ENCODE measurements around the gene WDR75. TPM values are rescaled to one million over a fixed set of nuclear protein-coding genes. Genes with fewer than 3 reads are reported as not detected.

WDR75 gene
- total RNA-seq, 4 donors from 2014 or later = 14.0 to 21.4 (median 16.7) TPM

GRCh38 chr2:189481071-189481470 lies 39.8 kb downstream of the WDR75 start:
- DNase-seq = no peak
- no peaks in the 10 kb centered on the region for H3K27me3 ChIP-seq
- H3K4me3 ChIP-seq = no peak overlapping the region
- no peaks in the 10 kb centered on the region for H3K9me3 ChIP-seq
- ATAC-seq = no peak
- H3K27ac ChIP-seq = no peak overlapping the region
- peaks cover 35 to 48% of the 10 kb centered on the region in 2 donors for H3K4me1 ChIP-seq
- intact Hi-C loops (cut with DNase I; ENCODE audit: low total_unique reads) (no loop called here), in situ Hi-C loops (cut with MboI; ENCODE audit: low sequenced_read_pairs in 4 of 4) (no loop called here)
- H3K36me3 ChIP-seq = peaks cover 0 to 4% of the 10 kb centered on the region in 2 donors
- TF ChIP-seq POLR2A (IDR thresholded peaks at IDR 0.05) (no peak), CTCF (IDR thresholded peaks at IDR 0.05 in 4 of 5, conservative IDR thresholded peaks at IDR 0.05 in 1 of 5) (no peak)

- Histone ChIP-seq H3K27ac (peak overlapping the region in 1 of 4 donors; percentile 71), H3K36me3 (no peaks in the 10 kb centered on the region), H3K4me3 (no peak overlapping the region), H3K27me3 (no peaks in the 10 kb centered on the region), H3K4me1 (peaks cover 26 to 50% of the 10 kb centered on the region in 2 donors), H3K9me3 (no peaks in the 10 kb centered on the region)
- in situ Hi-C loops (cut with MboI; ENCODE audit: low sequenced_read_pairs in 4 of 4) (no loop called here), intact Hi-C loops (cut with DNase I; ENCODE audit: low total_unique reads) (no loop called here)
- DNase-seq = no peak
- no peak for ATAC-seq
- TF ChIP-seq POLR2A (IDR thresholded peaks at IDR 0.05) (no peak), CTCF (IDR thresholded peaks at IDR 0.05 in 4 of 5, conservative IDR thresholded peaks at IDR 0.05 in 1 of 5) (no peak)
Measured at GRCh38 chr2:189483571-189483970, 42.3 kb downstream of the WDR75 start.

GRCh38 chr2:189483980-189484740 lies 42.9 kb downstream of the WDR75 start:
- H3K4me1 ChIP-seq = peaks cover 23 to 44% of the 10 kb centered on the region in 2 donors
- DNase-seq = no peak
- H3K4me3 ChIP-seq = no peak overlapping the region
- TF ChIP-seq CTCF (IDR thresholded peaks at IDR 0.05 in 4 of 5, conservative IDR thresholded peaks at IDR 0.05 in 1 of 5) (no peak), POLR2A (IDR thresholded peaks at IDR 0.05) (no peak)
- no peaks in the 10 kb centered on the region for H3K27me3 ChIP-seq
- intact Hi-C loops (cut with DNase I; ENCODE audit: low total_unique reads) (no loop called here), in situ Hi-C loops (cut with MboI; ENCODE audit: low sequenced_read_pairs in 4 of 4) (no loop called here)
- no peaks in the 10 kb centered on the region for H3K36me3 ChIP-seq
- H3K9me3 ChIP-seq = no peaks in the 10 kb centered on the region
- no peak for ATAC-seq
- H3K27ac ChIP-seq = peak overlapping the region; percentile 29 to 80 (median 68)

GRCh38 chr2:189485146-189485545 lies 43.9 kb downstream of the WDR75 start:
- ATAC-seq = peak; percentile 89 to 96
- Histone ChIP-seq H3K4me1 (peaks cover 13 to 38% of the 10 kb centered on the region in 2 donors), H3K9me3 (no peaks in the 10 kb centered on the region), H3K27me3 (no peaks in the 10 kb centered on the region), H3K36me3 (no peaks in the 10 kb centered on the region), H3K4me3 (no peak overlapping the region), H3K27ac (peak overlapping the region; percentile 29 to 80 (median 68))
- in situ Hi-C loops (cut with MboI; ENCODE audit: low sequenced_read_pairs in 4 of 4) = no loop called here
- DNase-seq = peak; percentile 21 to 67
- intact Hi-C loops (cut with DNase I; ENCODE audit: low total_unique reads) = no loop called here
- TF ChIP-seq CTCF (IDR thresholded peaks at IDR 0.05 in 4 of 5, conservative IDR thresholded peaks at IDR 0.05 in 1 of 5) = no peak
- no peak for TF ChIP-seq POLR2A (IDR thresholded peaks at IDR 0.05)
